ENCODE results near the gene CARMIL1. TPM values are rescaled to one million over a fixed set of nuclear protein-coding genes. Genes with fewer than 3 reads are reported as not detected.

The CARMIL1 gene
- total and polyA plus RNA-seq, 8 donors = 5.9 to 9.4 (median 7.8) TPM

GRCh38 chr6:25402125-25402524 lies 123.0 kb downstream of the CARMIL1 start:
- 76 to 97% methylated on average over 4 of the region's 4 CpGs for WGBS, 2 donors
- Histone ChIP-seq H3K27ac (no peak overlapping the region), H3K36me3 (no peaks in the 10 kb centered on the region), H3K9me3 (no peaks in the 10 kb centered on the region), H3K27me3 (no peaks in the 10 kb centered on the region), H3K4me1 (peaks cover 0 to 7% (median 0%) of the 10 kb centered on the region in 3 donors), H3K4me3 (no peak overlapping the region)
- ATAC-seq = no peak
- FAIRE-seq = no peak
- no peak for DNase-seq
- intact Hi-C loops (cut with DNase I) = no loop called here
- TF ChIP-seq CTCF (IDR thresholded peaks at IDR 0.05) = no peak

- no peak for TF ChIP-seq CTCF (IDR thresholded peaks at IDR 0.05)
- no peaks in the 10 kb centered on the region for H3K27me3 ChIP-seq
- H3K9me3 ChIP-seq = no peaks in the 10 kb centered on the region
- intact Hi-C loops (cut with DNase I) = no loop called here
- FAIRE-seq = no peak
- no peak overlapping the region for H3K27ac ChIP-seq
- no peak overlapping the region for H3K4me3 ChIP-seq
- peaks cover 0 to 7% (median 0%) of the 10 kb centered on the region in 3 donors for H3K4me1 ChIP-seq
- no peaks in the 10 kb centered on the region for H3K36me3 ChIP-seq
- no peak for DNase-seq
- 94 to 95% methylated on average over 2 of the region's 2 CpGs for WGBS, 2 donors
- ATAC-seq = no peak
Observed at GRCh38 chr6:25403150-25403549, 124.0 kb downstream of the CARMIL1 start.

GRCh38 chr6:25404091-25404490 lies 124.9 kb downstream of the CARMIL1 start:
- TF ChIP-seq CTCF (IDR thresholded peaks at IDR 0.05) = no peak
- ATAC-seq (peak in 2 of 4 donors; percentile 13 to 33), FAIRE-seq (no peak)

GRCh38 chr6:25404693-25405169 lies 125.6 kb downstream of the CARMIL1 start:
- no peak for FAIRE-seq
- Histone ChIP-seq H3K4me1 (peaks cover 0 to 7% (median 0%) of the 10 kb centered on the region in 3 donors), H3K27ac (peak overlapping the region in 2 of 4 donors; percentile 40 to 50), H3K9me3 (no peaks in the 10 kb centered on the region), H3K27me3 (no peaks in the 10 kb centered on the region), H3K4me3 (peak overlapping the region in 1 of 4 donors; percentile 10), H3K36me3 (no peaks in the 10 kb centered on the region)
- ATAC-seq = peak in 3 of 4 donors; percentile 69 to 82 (median 81)
- DNase-seq = no peak
- intact Hi-C loops (cut with DNase I) = no loop called here
- WGBS, 2 donors = 55 to 66% methylated on average over 8 of the region's 8 CpGs
- TF ChIP-seq CTCF (IDR thresholded peaks at IDR 0.05) = no peak

More at GRCh38 chr6:25404091-25404490, 124.9 kb downstream of the CARMIL1 start:
- Histone ChIP-seq H3K36me3 (no peaks in the 10 kb centered on the region), H3K27ac (no peak overlapping the region), H3K9me3 (no peaks in the 10 kb centered on the region), H3K27me3 (no peaks in the 10 kb centered on the region), H3K4me1 (peaks cover 0 to 7% (median 0%) of the 10 kb centered on the region in 3 donors), H3K4me3 (no peak overlapping the region)
- intact Hi-C loops (cut with DNase I) = no loop called here
- WGBS, 2 donors = 93 to 100% methylated on average over 3 of the region's 3 CpGs
- DNase-seq = no peak

GRCh38 chr6:25405442-25405841 lies 126.3 kb downstream of the CARMIL1 start:
- 58 to 59% methylated on average over 1 of the region's 1 CpG for WGBS, 2 donors
- H3K27me3 ChIP-seq = no peaks in the 10 kb centered on the region
- H3K9me3 ChIP-seq = no peaks in the 10 kb centered on the region
- H3K36me3 ChIP-seq = no peaks in the 10 kb centered on the region
- H3K27ac ChIP-seq = peak overlapping the region in 2 of 4 donors; percentile 40 to 50
- intact Hi-C loops (cut with DNase I) = no loop called here
- ATAC-seq (peak in 2 of 4 donors; percentile 54 to 69), FAIRE-seq (no peak), DNase-seq (no peak)
- no peak for TF ChIP-seq CTCF (IDR thresholded peaks at IDR 0.05)
- peak overlapping the region in 1 of 4 donors; percentile 10 for H3K4me3 ChIP-seq
- H3K4me1 ChIP-seq = peaks cover 0 to 7% (median 0%) of the 10 kb centered on the region in 3 donors

All from pancreas (tissue), 10 donors.